Skeletal muscle cell (primary cell): Measurements from ENCODE around the gene IL1RL2.

Experiments
- DNase-seq: peaks from one replicate; pipeline ENCODE4 v3.0.0-alpha.2; 2010; ENCODE audit warnings: low read depth
- H3K4me3 ChIP-seq: 2 replicates; pipeline ENCODE4 v1.5.1; 2011; ENCODE audit warnings: low read depth, mild to moderate bottlenecking, control low read depth, low read length, moderate library complexity

The IL1RL2 gene

DNA sequence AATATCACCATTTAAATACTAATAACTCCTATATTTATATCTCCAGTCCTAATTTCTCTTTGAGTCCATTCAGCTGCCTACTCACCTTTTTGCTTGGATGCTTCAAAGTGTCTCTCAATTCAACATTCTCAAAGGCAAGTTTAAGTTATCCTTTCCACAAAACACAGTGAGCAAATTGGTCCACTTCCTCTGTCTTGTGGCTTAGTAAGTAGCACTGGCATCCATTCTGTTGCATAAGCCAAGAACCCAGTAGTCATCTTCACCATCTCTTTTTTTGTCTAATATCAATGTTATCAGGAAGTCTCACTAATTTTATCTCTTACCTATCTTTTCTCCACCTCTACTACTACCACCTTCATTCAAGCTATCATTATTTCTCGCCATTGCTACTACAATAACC lies 97.2 kb downstream of the IL1RL2 start:
- DNase-seq, result no peak
- H3K4me3 ChIP-seq, result no peak overlapping the region

DNA sequence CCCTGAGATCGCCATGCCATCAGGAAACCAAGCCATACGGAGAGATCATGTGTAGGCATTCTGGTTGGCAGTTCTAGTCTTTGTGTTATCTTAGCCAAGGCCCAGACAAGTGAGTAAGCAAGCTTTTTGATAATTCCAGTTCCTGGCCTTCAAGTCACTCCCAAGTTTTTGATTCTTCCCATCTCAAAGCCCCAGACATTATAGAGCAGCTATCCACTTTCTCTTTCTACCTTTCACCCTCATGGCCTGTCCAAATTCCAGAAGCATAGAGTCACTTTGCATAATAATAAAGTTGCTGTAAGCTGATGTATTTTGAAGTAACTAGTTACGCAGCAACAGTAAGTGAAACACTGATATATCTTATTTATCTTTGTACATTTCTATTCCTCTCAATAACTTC lies 97.8 kb downstream of the IL1RL2 start:
- no peak for DNase-seq
- no peak overlapping the region for H3K4me3 ChIP-seq

DNA sequence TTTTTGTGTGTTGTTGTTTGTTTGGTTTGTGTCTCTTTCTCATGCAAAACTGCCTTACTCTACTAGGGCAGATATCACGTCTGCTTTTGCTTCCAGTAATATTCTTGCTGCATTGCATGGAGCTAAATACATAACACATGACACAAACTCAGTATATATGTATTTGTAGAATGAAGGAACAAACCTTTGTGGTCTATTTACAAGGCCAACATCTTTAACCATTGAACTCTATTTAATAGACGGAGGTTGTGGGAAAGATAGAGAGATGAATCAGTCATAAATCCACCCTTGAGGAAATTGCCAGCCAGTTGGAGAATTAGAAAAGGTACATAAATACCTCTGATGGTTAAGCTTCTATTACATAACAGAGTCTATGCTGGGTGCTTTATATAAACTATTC lies 98.5 kb downstream of the IL1RL2 start:
- no peak overlapping the region for H3K4me3 ChIP-seq
- no peak for DNase-seq

DNA sequence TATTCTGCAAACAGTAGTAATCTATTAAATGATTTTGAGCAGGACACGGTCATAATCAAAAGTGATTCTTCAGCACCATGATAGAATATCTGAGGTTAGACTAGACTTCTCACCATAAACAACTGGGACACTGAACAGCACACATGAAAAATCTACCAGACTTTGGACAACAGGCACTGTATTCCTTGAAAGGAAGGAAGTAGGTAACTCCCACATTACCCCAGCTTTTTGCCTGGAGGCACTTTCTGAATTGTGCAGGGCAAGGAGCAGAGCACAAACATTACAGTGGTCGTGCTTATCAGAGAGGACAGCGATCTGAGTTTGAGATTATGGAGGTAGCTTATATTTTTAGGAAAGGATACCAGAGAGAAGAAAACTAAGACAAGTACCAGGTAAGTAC lies 99.2 kb downstream of the IL1RL2 start:
- H3K4me3 ChIP-seq, result no peak overlapping the region
- DNase-seq, result no peak

DNA sequence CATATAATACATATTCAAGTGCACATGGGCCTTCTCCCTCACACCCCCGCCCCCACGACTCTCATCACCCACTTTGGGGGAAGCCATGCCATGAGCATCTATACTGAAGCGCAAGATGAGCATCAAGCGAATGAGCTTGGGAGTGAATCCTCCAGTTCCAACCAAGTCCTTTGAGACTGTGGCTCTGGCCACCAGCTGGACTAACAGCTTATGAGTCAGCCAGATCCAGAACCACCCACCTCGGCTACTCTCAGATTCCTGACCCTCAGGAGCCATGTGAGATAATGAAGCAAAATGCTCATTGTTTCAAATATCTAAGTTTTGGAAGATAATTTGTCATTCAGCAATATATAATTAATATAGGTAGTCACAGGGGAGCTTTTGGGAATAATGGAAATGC lies 102.3 kb downstream of the IL1RL2 start:
- no peak for DNase-seq
- no peak overlapping the region for H3K4me3 ChIP-seq
